HCT116 (cell line): ENCODE measurements around the gene FKBP1A. TPM values are rescaled to one million over a fixed set of nuclear protein-coding genes. Genes with fewer than 3 reads are reported as not detected.

ENCODE experiments used
- ATAC-seq: fragments of 200-7000 bp; cut with Tn5 transposase; 2 replicates; pipeline ENCODE4 v1.9.1; 2020; ENCODE audit warnings: mild to moderate bottlenecking, moderate library complexity
- BruUV-seq: library from RNA; stranded (reverse); fragments of 400-500 nt; replicated peaks from 2 replicates; lab custom pipeline; 2021; lab: Mats Ljungman, UMichigan
- CTCF ChIA-PET: fragments of 300-600 bp; sonication (Branson Sonifier 250); formaldehyde crosslinking; loops from one replicate; lab custom pipeline; 2021; ENCODE audit warnings: antibody characterized with exemption; lab: Charles Lee
- POLR2A ChIA-PET: fragments of 300-600, 350-600 bp; sonication (Branson Sonifier 250); formaldehyde crosslinking; loops from one replicate; lab custom pipeline; 2021; ENCODE audit warnings: antibody characterized with exemption; lab: Charles Lee
- RAD21 ChIA-PET, 2 experiments: fragments of 300-600 bp; sonication (Branson Sonifier 250); formaldehyde crosslinking; loops; one replicate each; lab custom pipeline; 2023; ENCODE audit warnings: low total read pairs in 2 of 2; ENCODE audit not compliant: uncharacterized antibody in 2 of 2, unreplicated experiment in 2 of 2, low non-redundant PET in 1 of 2; lab: Charles Lee
- DNase-seq: peaks from one replicate; pipeline ENCODE4 v3.0.0-alpha.2; 2010; ENCODE audit warnings: low read depth, low spot score
- H2AFZ ChIP-seq: fragments of 200-600 bp; shearing (Covaris generic), sonication (generic); 2 replicates; pipeline ENCODE4 v1.6.1; 2017; ENCODE audit warnings: low read depth, mixed run types, mixed read lengths, antibody characterized with exemption, low read length; ENCODE audit not compliant: poor library complexity, severe bottlenecking
- H3K27ac ChIP-seq: 2 replicates; pipeline ENCODE4 v1.5.1; 2012; ENCODE audit warnings: low read depth, low read length
- H3K27me3 ChIP-seq: fragments of 200-600 bp; sonication (generic); 2 replicates; pipeline ENCODE4 v1.6.1; 2016; ENCODE audit warnings: mixed run types, low read length, mixed read lengths; ENCODE audit not compliant: insufficient read depth
- H3K36me3 ChIP-seq, 2 experiments: fragments of 200-500 bp in 1 of 2; fragments of 200-600 bp in 1 of 2; sonication (Bioruptor generic) in 1 of 2; sonication (generic) in 1 of 2; 2 replicates each; pipeline versions ENCODE4 v1.5.1 to v1.6.1; 2014 to 2016; ENCODE audit warnings: low read length in 2 of 2, inconsistent platforms in 1 of 2, mixed read lengths in 1 of 2, mixed run types in 1 of 2; ENCODE audit not compliant: insufficient read depth in 2 of 2, control insufficient read depth in 1 of 2
- H3K4me1 ChIP-seq, 2 experiments: fragments of 200-600 bp in 1 of 2; sonication (generic) in 1 of 2; 2 replicates each; pipeline versions ENCODE4 v1.5.1 to v1.6.1; 2012 to 2017; ENCODE audit warnings: low read length in 2 of 2, inconsistent platforms in 1 of 2, mild to moderate bottlenecking in 1 of 2, mixed read lengths in 1 of 2, mixed run types in 1 of 2, moderate library complexity in 1 of 2; ENCODE audit not compliant: insufficient read depth in 2 of 2, control insufficient read depth in 1 of 2
- H3K4me2 ChIP-seq: fragments of 200-600 bp; sonication (generic); 2 replicates; pipeline ENCODE4 v1.6.1; 2017; ENCODE audit warnings: mixed run types, low read length, mixed read lengths
- H3K4me3 ChIP-seq, 2 experiments: fragments of 200-600 bp in 1 of 2; sonication (generic) in 1 of 2; replicated peaks in 1 of 2; 2 replicates each; pipeline ENCODE4 v1.5.1; 2011 to 2016; ENCODE audit warnings: low read length in 2 of 2, control low read depth in 1 of 2, low read depth in 1 of 2, mild to moderate bottlenecking in 1 of 2, mixed read lengths in 1 of 2, mixed run types in 1 of 2
- H3K79me2 ChIP-seq: fragments of 200-600 bp; sonication (generic); 2 replicates; pipeline ENCODE4 v1.6.1; 2017; ENCODE audit warnings: mild to moderate bottlenecking, mixed run types, low read length, moderate library complexity, mixed read lengths; ENCODE audit not compliant: insufficient read depth
- H3K9ac ChIP-seq: fragments of 200-600 bp; sonication (generic); 2 replicates; pipeline ENCODE4 v1.6.1; 2016; ENCODE audit warnings: low read length, mixed read lengths
- H3K9me2 ChIP-seq: fragments of 200-600 bp; sonication (generic), shearing (Covaris generic); 2 replicates; pipeline ENCODE4 v1.6.1; 2017; ENCODE audit warnings: mixed run types, mild to moderate bottlenecking, moderate library complexity; ENCODE audit not compliant: insufficient read depth
- H3K9me3 ChIP-seq, 2 experiments: fragments of 200-500 bp in 1 of 2; fragments of 200-600 bp in 1 of 2; sonication (Bioruptor generic) in 1 of 2; sonication (generic) in 1 of 2; 2 replicates each; pipeline ENCODE4 v1.6.1; 2014 to 2017; ENCODE audit warnings: low read length in 2 of 2, mixed read lengths in 2 of 2, inconsistent platforms in 1 of 2, low read depth in 1 of 2, mild to moderate bottlenecking in 1 of 2, mixed run types in 1 of 2, moderate library complexity in 1 of 2; ENCODE audit not compliant: control insufficient read depth in 1 of 2, insufficient read depth in 1 of 2
- H4K20me1 ChIP-seq: fragments of 200-600 bp; sonication (generic), shearing (Covaris generic); 2 replicates; pipeline ENCODE4 v1.6.1; 2017; ENCODE audit warnings: mixed run types, mild to moderate bottlenecking, moderate library complexity; ENCODE audit not compliant: insufficient read depth
- EGR1 ChIP-seq: IDR thresholded peaks from 2 replicates; pipeline ENCODE4 v1.6.1; 2012; ENCODE audit warnings: low read depth
- JUND ChIP-seq: IDR thresholded peaks from 2 replicates; pipeline ENCODE4 v1.6.1; 2012
- MAX ChIP-seq: IDR thresholded peaks from 2 replicates; pipeline ENCODE4 v1.6.1; 2012
- RAD21 ChIP-seq: IDR thresholded peaks from 2 replicates; pipeline ENCODE4 v1.6.1; 2012; ENCODE audit warnings: low read depth, mild to moderate bottlenecking
- intact Hi-C: fragments of 100-400 bp; cut with micrococcal nuclease; formaldehyde crosslinking; loops from 2 replicates; pipeline ENCODE4 v1.10.0; 2022
- total RNA-seq: library from RNA; stranded (reverse); gene quantifications from one replicate; pipeline ENCODE4 v1.2.1, GENCODE V29; 2021; ENCODE audit not compliant: unreplicated experiment
- TF ChIP-seq, protein P1 (sequence below): IDR thresholded peaks from 2 replicates; pipeline ENCODE4 v1.6.1; 2012; ENCODE audit warnings: low read depth

FKBP1A gene
- total RNA-seq, 1 experiment from 2014 or later: 259 TPM

- H3K9me3 ChIP-seq: no peaks in the 10 kb centered on the region
- ATAC-seq: no peak
- H3K27me3 ChIP-seq: no peaks in the 10 kb centered on the region
- peak overlapping the region; percentile 87; the same call in 1 of the 2 replicates for H3K9ac ChIP-seq
- BruUV-seq: no TSS peak
- DNase-seq: no peak
- TF ChIP-seq, protein P1, sequence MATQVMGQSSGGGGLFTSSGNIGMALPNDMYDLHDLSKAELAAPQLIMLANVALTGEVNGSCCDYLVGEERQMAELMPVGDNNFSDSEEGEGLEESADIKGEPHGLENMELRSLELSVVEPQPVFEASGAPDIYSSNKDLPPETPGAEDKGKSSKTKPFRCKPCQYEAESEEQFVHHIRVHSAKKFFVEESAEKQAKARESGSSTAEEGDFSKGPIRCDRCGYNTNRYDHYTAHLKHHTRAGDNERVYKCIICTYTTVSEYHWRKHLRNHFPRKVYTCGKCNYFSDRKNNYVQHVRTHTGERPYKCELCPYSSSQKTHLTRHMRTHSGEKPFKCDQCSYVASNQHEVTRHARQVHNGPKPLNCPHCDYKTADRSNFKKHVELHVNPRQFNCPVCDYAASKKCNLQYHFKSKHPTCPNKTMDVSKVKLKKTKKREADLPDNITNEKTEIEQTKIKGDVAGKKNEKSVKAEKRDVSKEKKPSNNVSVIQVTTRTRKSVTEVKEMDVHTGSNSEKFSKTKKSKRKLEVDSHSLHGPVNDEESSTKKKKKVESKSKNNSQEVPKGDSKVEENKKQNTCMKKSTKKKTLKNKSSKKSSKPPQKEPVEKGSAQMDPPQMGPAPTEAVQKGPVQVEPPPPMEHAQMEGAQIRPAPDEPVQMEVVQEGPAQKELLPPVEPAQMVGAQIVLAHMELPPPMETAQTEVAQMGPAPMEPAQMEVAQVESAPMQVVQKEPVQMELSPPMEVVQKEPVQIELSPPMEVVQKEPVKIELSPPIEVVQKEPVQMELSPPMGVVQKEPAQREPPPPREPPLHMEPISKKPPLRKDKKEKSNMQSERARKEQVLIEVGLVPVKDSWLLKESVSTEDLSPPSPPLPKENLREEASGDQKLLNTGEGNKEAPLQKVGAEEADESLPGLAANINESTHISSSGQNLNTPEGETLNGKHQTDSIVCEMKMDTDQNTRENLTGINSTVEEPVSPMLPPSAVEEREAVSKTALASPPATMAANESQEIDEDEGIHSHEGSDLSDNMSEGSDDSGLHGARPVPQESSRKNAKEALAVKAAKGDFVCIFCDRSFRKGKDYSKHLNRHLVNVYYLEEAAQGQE: no peak
- peaks cover 13 to 32% of the 10 kb centered on the region in 2 experiments; a peak in 3 of 4 replicates for H3K4me1 ChIP-seq
- POLR2A ChIA-PET: interaction anchor here (1.0 kb wide), 1 partner anchor 30 kb away, joined by 3 read pairs; no protein-coding TSS in a partner anchor
- H3K9me2 ChIP-seq: no peaks in the 10 kb centered on the region
- no peak overlapping the region for H2AFZ ChIP-seq
- RAD21 ChIA-PET: no interaction called here
- peak overlapping the region; percentile 98 to 99 for H3K4me3 ChIP-seq
- peak overlapping the region; percentile 94 for H3K4me2 ChIP-seq
- no peak overlapping the region for H3K27ac ChIP-seq
- H3K36me3 ChIP-seq: peaks cover 2 to 8% of the 10 kb centered on the region in 2 experiments; a peak in 1 of 4 replicates
- peaks cover 43% of the 10 kb centered on the region for H3K79me2 ChIP-seq
- H4K20me1 ChIP-seq: no peaks in the 10 kb centered on the region
- CTCF ChIA-PET: no interaction called here
- intact Hi-C loops: loop anchor here (5.0 kb wide), 2 partner anchors 34 to 66 kb away; partner anchors contain the start of gene SDCBP2
These were observed 641 bp upstream of the FKBP1A start for GRCh38 chr20:1393507-1393882.

- POLR2A ChIA-PET: no interaction called here
These were observed 486 bp downstream of the FKBP1A start for GRCh38 chr20:1392443-1392692.

More at GRCh38 chr20:1392443-1392692, 486 bp downstream of the FKBP1A start:
- Histone ChIP-seq H3K4me3 (peak overlapping the region; percentile 98 to 99), H3K79me2 (peaks cover 54% of the 10 kb centered on the region), H3K36me3 (peaks cover 2 to 8% of the 10 kb centered on the region in 2 experiments; a peak in 1 of 4 replicates), H3K9ac (peak overlapping the region; percentile 87), H3K9me2 (no peaks in the 10 kb centered on the region), H4K20me1 (no peaks in the 10 kb centered on the region), H3K27ac (peak overlapping the region; percentile 61), H2AFZ (no peak overlapping the region), H3K4me2 (peak overlapping the region; percentile 94), H3K27me3 (no peaks in the 10 kb centered on the region), H3K9me3 (no peaks in the 10 kb centered on the region), H3K4me1 (peaks cover 13 to 32% of the 10 kb centered on the region in 2 experiments; a peak in 3 of 4 replicates)
- CTCF ChIA-PET: no interaction called here
- no peak for DNase-seq
- no peak for TF ChIP-seq JUND
- no peak for TF ChIP-seq EGR1
- no peak for TF ChIP-seq MAX
- no peak for TF ChIP-seq RAD21
- RAD21 ChIA-PET: no interaction called here
- ATAC-seq: peak; percentile 45
- intact Hi-C loops: loop anchor here (5.0 kb wide), 2 partner anchors 35 to 65 kb away; partner anchors contain the start of gene SDCBP2
- BruUV-seq: no TSS peak
